NCI-H146 (cell line): ENCODE results near the gene USP22.
"Not testable (repeated sequence)": the region's sequence is repeated elsewhere in the genome, so short reads cannot be mapped to it uniquely, and the experiment has no call there.

Experiments used
- DNase-seq: peaks from one replicate; lab custom pipeline; 2025; lab: John Stamatoyannopoulos, UW

The USP22 gene

DNA sequence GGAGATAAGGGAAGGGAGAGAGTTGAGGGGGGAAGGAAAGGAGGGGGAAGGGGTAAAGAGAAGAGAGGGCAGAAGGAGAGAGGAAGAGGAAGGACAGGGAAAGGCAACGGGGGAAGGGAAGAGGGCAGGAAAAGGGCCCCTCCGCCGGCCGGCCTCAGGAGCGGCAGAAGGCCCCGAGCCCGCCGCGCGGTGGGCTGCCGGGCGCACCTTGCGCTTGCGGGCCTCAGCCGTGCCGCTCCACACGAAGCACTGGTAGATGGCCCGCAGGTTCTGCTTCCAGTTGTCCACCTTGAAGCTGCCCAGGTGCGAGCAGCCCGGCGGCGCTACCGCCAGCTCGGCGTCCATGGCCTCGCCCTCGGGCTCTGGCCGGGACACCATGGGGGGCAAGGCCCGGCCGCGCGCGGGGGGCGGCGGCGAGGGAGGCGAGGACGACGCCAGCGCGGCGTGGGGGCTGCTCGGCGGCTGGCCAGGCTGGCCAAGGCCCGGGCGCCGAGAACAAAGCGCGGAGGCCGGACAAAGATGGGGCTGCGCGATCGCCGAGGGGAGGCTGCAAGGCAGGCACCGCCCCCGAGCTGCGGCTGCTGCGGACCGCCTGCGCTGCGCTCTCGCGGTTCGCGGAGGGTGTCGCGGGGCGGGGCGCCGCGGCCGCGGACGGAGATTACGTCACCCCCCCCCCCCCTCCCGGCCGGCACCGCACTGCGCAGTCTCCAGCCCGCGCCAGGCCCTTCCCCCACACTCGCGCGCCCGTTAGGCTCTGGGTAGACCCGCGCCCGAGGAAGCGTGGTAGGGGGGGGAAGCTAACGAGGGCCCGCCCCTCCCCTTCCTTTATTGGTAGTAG, at the start of gene USP22:
TSS of gene USP22 (minus strand) at position 554 of the 838 bp plus-strand sequence. CDS start at position 378, 176 bp downstream.
- DNase-seq = peak; percentile 99

DNA sequence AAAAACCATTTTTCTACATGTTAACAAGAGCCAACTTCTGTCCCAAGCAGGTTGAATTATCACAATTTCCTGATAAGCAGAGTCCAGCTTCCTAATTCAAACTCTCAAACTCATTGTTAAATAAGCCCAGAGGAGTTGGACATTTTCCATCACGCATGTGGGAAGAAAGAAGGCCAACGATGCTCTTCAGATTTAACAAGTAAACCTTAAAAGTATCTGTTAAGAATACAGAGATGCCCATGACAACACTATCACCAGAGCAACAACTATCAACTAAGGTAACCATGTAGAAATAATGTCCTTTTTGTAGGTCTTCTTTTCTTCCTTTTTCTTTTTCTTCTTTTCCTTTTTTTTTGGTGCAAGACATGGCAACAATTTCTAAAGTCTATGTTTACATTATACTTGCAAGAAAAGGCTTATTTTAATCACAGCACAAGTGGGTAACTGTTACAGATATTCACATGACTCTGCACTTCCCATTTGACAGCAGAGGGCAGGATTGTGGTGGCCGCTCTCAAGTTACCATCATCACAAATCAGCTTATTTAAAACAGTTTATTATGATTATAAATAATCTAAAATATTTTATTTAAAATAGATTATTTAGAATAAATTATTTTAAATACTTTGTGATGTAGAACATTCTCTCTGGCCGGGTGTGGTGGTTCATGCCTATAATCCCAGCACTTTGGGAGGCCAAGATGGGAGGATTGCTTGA, 48.2 kb upstream of the USP22 start:
- no peak for DNase-seq

DNA sequence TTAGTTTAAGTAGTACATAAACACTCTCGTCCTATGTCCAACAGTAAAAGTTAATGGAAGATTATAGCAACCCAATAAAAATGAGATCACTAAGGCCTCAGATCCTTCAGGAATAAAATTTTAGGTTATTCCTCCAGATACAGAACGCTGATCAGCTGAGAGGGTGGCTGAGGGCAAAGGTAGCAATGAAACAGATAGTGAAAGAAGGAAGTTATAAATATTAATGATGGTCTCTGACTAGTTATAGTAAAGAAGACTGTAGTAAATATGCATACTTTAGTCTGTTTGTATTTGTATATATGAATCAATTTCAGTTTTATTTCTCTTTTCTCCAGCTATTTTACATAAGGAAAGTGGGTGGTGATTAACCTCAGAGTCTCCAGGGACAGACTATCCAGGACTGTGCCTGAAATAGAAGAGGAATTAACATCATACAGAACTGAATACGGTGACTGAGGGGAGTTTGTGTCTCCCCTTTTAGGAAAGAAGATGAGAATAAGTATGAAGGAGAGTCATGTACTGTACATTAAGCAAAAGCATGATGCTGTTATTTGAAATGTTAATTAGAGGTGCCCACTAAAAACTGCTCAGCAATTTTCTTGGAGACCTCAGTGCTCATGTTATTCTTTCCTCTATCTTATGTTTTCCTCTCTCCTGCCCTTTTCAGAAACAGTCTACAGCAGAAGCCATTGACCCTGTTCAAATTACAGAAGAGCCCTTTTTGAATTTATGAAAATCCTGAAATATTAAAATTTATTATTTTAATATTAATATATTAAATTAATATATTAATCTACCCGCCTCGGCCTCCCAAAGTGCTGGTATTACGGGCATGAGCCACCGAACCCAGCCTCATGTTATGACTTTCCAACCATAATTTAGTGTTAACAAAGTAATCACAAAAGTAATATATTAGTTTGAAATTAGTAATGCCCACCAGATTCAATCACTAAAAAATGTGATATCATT, 47.4 kb upstream of the USP22 start:
- no peak for DNase-seq

DNA sequence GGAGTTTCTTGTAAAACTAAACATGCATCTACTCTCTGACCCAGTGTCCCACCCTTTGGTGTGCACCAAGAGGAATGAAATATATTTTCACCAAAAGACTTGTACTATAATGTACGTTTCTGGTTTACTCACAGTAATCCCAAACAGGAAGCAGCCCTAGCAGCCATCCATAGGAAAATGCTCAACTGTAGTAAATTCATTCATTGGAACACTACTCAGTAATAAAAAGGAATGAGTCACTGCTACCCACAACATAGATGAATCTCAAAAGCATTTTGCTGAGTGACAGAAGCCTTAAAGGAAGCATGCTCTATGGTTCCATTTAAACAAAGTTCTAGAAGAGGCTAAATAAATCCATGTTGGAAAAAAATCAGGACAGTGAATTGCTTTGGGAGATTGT, 46.3 kb upstream of the USP22 start:
- no peak for DNase-seq

DNA sequence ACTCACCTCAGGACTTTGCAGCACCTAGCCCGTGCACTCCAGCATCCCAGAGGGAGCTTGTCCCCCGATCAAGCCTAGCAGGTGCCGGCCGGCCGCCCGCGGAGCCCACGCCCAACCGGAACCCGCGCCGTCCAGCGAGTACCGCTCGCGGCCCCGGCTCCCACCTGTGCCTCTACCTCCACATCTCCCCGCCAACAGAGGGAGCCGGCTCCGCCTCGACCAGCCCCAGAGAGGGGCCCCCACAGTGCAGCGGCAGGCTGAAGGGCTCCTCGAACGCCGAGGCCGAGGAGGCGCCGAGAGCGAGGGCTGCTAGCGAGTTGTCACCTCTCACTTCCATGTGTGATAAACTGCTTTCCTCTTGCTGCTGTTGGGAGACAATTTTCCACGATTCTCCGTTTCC, 42.9 kb upstream of the USP22 start:
- DNase-seq = no peak

DNA sequence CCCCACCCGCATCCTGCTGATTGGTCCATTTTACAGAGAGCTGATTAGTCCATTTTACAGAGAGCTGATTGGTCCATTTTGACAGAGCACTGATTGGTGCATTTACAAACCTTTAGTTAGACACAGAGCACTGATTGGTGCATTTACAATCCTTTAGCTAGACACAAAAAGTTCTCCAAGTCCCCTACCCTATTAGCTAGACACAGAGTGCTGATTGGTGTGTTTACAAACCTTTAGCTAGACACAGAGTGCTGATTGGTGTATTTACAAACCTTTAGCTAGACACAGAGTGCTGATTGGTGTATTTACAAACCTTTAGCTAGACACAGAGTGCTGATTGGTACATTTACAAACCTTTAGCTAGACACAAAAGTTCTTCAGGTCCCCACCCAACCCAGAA, 42.5 kb upstream of the USP22 start:
- DNase-seq = not testable (repeated sequence)

DNA sequence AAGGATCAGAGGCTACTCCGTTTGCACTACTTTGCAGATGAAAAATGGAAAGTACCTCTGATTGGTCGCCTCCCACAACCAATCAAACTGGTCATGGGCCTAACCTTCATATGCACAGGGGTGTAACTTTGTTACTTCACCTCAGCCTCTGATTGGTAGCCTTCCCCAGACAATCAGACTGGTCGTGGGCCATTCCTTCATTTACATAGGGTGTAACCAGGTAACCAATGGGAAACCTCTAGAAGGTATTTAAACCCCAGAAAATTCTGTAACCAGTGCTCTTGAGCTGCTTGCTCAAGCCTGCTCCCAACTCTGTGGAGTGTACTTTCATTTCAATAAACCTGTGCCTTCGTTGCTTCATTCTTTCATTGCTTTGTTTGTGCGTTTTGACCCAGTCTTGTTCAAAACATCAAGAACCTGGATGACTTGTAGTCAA, 39.2 kb upstream of the USP22 start:
- DNase-seq = peak; percentile 28

DNA sequence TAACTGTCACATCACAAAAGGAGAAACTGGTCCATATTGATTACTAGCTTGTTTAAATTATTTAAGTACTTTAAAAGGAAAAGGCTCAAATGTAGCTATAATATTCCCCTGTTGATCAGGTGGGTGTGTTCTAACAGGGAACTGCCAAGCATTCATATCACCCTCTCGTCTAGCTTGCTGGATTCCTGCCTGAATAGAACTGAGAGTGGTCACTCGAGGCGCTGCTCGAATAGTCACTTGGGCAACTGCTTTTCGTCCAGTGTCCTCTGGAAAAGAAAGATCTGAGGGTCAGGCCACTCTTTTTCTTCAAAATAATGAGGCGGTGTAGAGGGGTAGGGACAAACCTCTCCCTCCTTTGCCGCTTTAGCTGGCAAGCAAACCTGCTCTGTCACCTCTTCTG, 36.4 kb upstream of the USP22 start:
- no peak for DNase-seq

DNA sequence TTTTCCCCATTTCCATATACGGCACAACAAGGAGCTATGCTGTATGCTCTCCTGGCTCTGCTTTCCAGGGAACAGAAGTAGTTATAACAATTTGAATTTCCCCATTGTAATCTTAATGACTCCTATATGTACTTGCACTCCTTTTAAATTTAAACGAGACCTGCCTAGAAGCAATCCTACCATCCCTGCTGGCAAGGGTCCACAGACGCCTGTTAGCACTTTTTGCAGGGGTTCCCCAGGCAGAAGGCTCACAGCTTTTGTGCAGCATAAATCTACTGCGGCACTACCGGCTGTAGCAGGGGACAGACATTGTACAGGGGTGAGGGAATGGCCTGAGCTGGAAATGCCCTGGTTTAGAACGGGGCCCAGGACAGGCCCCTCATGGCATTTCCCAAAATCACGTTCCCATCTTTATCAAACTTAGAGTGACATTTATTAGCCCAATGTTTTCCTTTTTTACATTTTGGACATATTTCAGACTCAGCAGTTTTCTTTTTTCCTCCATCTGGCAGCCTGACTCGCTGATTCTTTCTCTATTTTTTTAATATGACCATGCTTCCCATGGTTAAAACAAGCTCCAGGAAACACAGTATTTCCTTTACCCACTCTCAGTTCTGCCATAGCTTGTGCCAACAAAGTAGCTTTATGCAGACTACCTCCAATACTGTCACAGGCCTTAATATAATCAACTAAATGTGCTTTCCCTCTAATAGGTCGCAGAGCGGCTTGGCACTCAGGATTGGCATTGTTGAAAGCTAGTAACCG, 35.4 kb upstream of the USP22 start:
- DNase-seq = no peak

DNA sequence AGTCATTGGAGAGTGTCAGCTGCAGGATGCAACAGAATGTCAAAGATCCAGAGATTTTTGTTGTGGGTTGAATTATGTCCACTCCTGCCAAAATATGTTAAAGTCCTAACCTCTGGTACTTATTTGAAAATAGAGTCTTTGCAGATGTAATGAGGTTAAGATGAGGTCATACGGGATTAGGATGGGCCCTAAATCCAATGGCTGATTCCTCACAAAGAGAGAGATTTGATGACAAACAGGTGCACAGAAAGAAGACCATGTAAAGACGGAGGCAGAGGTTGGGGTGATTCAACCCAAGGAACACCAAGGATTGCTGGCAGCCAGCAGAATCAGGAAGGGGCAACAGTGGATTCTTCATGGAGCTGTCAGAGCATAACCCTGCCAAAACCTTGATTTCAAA, 34.5 kb upstream of the USP22 start:
- DNase-seq = no peak

DNA sequence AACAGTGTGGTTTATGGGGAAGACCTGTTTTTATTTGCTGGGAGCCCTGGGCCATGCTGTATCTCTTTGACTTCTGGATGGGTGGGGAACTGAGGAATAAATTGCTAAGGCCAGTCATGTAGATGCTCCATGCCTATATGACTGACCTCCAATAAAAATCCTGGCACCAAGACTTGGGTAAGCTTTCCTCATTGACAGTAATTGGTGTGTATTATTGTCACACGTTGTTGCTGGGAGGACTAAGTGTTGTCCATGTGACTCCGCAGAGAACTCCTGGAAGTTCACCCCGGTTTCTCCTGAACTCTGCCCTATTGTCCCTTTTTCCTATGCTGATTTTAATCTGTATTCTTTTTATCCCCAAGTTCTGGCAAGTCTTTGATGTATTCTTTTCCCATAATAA, 33.4 kb upstream of the USP22 start:
- no peak for DNase-seq

DNA sequence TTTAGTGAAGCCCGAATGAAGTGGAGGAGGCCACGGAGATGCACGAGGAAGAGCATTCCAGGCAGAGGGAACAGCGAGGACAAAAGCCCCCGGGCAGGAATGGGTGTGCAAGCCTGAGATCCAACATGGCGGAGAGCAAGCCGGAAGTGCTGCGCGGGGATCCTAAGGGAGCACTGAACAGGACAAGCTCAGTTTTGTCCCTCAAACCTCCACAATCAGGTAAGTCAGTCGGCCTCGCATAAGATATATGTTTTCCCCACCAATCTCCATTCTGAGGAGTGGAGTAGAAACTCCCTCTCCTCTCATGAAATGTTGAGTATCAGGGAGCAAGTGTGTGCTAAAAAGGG, 32.9 kb upstream of the USP22 start:
- DNase-seq = no peak

DNA sequence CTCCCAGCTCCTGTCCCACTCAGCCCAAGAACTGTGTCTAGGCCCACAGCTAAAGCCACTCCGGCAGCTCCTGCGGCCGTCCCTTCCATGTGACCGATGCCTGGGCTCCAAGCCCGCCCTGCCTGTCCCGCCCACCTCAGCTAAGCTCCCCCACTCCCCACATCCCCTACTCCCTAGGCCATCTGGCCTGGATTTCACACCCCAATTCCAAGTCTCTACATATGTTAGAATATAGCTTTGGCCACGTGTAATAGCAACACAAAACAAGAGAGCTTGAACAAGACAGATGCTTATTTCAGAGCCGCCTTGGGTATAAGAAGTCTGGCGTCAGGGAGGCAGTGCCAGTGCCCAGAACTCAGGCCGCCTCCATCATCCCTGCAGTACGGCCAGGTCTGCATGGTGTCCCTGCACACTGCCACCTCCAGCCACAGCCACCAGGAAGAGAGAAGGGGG, 30.0 kb upstream of the USP22 start:
- no peak for DNase-seq

DNA sequence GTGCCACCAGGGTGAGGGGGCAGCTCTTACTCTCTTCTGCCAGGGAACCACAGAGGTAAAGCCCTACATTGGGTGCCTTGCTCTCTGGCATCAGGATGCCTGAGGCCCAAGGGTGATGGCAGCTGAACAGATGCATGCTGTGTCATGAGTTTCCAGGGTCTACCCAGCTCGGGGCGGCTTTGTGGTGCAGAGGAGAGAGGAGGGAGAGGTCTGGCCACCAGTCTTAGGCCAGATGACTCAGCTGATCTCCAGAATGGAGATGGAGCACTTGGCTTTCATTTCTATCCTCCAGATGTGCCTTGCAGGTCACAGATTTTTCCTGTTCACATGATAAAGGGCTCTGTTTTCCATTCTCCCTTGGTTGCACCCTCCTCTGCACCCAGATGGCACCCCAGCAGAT, 23.6 kb upstream of the USP22 start:
- DNase-seq = no peak

DNA sequence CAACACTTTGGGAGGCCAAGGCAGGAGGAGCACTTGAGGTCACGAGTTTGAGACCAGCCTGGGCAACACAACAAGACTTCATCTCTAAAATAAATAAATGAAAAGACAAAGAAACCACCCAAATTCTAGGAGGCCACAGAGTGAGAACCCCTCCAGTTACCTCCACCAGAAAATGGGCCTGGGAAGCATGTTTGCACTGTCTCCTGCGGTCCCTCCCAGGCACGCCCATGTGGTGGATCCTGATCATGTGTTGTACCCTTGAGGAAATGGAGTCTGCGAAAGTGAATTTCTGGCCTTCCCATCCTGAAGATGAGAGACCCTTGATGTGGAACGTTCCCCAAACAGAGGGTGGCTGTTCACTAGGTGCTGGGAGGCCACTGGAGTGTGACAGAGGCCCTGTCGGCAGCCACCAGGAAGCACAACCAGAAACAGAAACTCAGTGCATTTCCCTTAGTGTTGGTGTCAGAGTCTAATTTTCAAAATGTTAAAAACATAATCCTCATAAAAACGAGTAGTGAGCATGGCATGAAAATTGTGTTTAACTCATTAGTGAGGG, 19.2 kb upstream of the USP22 start:
- no peak for DNase-seq

DNA sequence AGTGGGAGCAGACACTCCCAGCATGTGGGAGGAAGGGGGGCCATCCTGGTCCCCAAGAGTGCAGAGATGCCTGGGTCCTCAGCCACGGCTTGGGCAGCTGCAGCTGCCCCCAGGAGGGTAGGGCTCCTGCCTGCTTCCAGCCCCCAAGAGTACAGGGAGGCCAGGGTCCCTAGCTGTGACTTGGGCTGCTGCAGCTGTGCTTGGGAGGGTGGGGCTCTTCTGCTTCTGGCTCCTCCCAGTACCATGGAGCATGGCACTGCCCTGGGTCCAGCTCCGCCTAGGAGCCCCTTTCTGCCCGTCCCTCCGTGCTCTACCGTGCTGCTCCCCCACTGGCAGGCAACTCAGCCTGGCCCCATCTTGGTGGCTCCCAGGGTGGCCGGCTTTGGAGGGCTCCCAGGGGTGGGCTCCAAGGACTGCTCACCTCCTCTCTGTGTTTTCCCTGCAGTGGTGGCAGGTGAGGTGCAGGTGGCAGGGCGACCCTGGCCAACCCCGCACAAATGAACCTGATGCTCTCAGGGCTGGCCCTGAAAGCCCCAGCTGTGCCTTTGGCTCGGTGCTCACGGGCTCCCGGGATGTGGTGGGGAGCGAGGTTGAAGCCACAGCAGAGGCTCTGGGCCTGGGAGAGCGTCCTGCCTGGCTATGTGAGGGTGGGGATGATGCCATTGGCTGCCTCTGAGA, 18.5 kb upstream of the USP22 start:
- DNase-seq = peak; percentile 8

DNA sequence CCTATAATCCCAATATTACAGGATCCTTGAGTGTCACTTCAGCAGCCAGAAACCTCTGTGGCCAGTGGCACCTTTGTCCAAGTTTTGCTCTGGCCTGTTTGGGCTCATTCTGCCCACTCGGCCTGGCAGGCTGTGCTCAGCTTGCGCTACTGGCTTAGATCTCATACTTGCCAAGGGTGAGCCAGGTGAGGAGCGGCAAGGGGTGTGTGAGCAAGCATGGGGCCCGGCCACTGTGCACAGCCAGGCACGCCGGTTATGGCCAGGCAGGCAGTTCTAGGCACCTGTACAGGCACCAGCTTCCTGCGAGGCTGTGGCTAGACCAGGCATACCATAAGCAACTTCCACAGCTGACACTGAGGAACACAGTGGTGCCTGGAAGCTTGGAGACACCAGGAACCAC, 16.9 kb upstream of the USP22 start:
- no peak for DNase-seq

DNA sequence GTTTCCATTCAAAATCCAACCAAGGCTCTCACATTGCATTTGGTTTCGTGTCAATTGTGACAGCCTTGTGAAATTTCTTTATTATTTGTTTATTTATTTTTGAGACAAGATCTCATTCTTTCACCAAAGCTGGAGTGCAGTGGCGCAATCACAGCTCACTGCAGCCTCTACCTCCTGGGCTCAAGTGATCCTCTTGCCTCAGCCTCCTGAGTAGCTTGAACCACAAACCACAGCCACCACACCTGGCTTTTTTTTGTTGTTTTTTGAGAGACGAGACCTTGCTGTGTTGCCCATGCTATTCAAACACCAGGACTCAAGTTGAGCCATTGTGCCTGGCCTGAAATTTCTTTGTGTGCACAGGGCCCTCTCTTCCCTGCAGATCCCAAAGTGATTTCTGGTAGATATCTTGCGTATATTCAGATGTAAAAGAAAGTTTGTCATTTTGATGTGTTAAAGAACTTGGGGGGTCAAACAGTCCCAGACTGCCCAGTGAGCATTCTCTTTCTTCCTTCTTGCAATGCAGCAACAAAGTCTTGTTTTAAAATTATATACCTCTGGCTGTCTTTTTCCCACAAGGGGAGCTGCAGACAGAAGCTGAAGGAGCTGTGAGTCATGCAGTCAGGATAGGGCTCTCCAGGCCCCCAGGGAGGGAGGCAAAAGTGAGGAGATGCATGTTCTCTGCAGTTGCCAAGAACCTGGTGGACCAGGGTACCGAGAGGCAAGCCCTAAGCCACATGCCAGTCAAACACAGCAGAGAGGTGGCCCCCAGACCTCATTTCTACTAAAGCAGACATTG, 15.5 kb upstream of the USP22 start:
- no peak for DNase-seq

DNA sequence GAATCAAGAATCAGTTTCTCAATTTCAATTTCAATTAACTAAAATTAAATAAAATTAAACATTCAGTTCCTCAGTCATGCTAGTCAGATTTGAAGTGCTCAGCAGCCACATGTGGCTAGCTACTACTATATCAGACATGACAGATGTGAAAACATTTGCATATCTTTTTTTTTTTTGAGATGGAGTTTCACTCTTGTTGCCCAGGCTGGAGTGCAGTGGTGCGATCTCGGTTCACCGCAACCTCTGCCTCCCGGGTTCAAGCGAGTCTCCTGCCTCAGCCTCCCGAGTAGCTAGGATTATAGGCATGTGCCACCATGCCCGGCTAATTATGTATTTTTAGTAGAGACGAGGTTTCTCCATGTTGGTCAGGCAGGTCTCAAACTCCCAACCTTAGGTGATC, 10.2 kb upstream of the USP22 start:
- DNase-seq = not testable (repeated sequence)

DNA sequence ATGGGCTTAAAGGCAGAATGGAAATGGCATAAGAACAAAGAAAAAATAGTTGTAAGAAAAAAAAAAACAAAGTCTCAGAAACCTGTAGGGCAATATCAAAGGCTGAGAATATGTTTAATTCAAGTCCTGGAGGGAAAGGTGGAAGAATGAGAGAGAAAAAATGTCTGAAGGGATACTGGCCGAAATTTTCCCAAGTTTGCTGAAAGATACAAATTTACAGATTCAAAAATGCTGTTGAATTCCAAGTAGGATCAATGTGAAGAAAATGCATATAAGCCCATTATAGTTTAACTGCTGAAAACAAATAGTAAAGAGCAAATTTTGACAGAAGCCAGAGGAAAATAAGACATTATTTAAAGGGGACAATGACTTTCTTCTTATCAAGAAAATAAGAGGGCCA, 6.6 kb upstream of the USP22 start:
- no peak for DNase-seq
